ENCODE measurements around the gene FILIP1.

The FILIP1 gene

GRCh38 chr6:75275067-75275466 lies 218.5 kb downstream of the FILIP1 start:
- TF ChIP-seq CTCF (conservative IDR thresholded peaks at IDR 0.05): no peak
- no peak overlapping the region for H3K27ac ChIP-seq

DNA sequence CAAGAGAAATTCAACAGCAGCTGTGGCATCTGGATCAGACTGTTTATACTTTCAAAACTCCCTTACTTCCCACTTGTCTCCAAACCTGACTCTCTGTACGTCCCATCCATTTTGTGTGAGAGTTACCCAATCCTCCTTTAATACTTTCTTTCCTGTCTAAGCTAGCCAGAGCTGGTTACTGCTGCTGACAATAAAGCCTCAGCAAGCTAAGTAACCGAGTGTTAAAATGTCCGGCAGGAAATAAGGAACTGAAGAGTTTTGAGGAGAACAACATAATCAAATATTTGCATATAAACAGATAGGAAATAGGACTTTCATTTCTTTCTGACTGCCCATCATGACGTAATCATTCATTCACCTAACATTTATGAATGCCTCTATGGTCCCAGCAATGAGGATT lies 220.6 kb downstream of the FILIP1 start:
- TF ChIP-seq CTCF (conservative IDR thresholded peaks at IDR 0.05): no peak
- H3K27ac ChIP-seq: no peak overlapping the region

DNA sequence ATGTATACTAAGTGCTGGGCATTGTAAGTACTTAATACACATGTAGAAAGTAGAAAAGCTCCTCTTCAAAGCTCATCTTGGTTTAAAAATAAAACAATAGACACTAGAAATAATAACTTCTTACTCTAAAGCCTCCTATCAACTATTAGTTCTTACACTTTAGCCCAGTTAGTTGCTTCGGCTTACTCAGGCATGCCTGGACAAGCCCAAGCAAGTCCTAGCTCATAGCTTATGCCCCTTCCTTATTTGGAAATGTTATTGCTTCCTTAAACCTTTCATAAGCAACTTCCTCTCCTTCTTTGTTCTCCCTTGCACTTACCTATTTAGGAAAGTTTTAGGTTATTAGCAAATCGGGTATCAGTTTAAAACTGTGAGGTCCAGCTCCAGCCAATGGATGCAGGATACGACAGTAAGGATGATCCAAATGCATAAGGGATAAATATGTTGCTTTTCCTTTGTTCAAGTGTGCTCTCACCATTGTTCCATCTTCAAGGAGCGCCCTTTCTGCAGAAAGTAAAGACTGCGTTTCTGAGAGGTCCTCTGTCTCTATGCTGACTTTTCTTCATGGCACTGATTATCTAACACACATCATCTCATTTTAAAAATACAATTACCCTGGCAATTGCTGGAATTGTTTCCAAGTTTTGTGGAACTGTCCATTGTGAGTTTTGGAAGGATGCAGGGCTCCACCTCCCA lies 221.3 kb downstream of the FILIP1 start:
- H3K27ac ChIP-seq: no peak overlapping the region
- TF ChIP-seq CTCF (conservative IDR thresholded peaks at IDR 0.05): no peak

DNA sequence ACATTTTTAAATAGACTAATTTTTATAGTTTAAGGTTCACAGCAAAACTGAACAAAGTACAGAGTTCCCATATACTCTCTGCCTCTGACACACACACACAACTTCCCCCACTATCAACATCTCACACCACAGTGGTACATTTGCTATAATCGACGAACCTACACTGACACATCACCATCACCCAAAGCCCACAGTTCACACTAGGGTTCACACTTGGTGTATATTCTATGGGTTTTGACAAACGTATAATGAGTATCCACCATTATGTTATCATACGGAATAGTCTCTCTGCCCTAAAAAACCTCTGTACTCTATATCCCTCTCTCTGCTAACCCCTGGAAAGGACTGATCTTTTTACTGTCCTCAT lies 224.6 kb downstream of the FILIP1 start:
- TF ChIP-seq CTCF (conservative IDR thresholded peaks at IDR 0.05): no peak
- no peak overlapping the region for H3K27ac ChIP-seq

- peak overlapping the region; percentile 20; the same call in 1 of the 2 replicates for H3K27ac ChIP-seq
- TF ChIP-seq CTCF (conservative IDR thresholded peaks at IDR 0.05): no peak
Measured at GRCh38 chr6:75268121-75268987, 225.2 kb downstream of the FILIP1 start.

DNA sequence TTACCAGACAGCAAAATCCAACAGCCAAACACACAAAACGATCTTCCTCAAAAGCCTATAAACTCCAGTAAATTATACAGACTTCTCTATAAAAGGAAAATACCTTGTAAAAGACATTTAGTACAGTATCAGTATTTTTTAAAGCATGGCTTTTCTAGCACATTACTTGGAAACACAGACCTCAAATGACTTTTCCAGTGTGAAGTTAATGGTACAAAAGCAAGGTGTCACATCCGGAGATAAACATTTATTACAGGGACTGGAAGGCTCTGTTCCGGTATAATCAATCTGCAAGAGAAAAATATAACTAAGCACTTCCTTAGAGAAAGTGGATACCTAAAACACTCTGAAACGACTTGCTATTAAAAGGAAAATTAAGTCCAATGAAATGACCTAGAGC lies 226.1 kb downstream of the FILIP1 start:
- peak overlapping the region; percentile 20; the same call in 1 of the 2 replicates for H3K27ac ChIP-seq
- TF ChIP-seq CTCF (conservative IDR thresholded peaks at IDR 0.05): no peak

DNA sequence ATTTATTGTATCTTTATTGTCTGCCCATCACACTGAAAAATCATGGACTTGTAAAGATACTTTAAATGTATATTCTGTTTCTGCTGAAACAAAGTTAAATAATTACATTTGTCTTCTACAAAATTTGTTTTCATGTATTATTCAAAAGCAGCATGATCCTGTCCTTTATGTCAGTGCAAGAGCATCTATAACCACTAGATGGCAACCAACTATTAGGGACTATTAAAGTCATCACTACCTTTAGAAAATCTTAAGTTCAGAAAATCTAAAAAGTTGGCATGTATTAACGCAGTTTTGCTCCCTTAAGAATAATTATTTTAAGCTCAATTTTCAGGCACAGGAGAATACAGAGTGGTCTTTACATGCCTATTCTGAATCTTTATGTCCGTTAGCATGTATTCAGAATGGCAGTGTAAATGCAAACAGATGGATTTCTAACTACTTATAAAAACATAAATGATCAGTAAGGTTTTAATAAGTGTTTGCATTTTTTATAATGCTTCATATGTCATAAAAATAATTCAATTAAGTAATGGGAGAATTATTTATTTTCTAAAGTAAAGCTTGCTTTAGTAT lies 226.8 kb downstream of the FILIP1 start:
- H3K27ac ChIP-seq: peak overlapping the region; percentile 20; the same call in 1 of the 2 replicates
- peak; percentile 88 for TF ChIP-seq CTCF (conservative IDR thresholded peaks at IDR 0.05)

Measured in VCaP (cell line).